ENCODE measurements around the gene PARVB. TPM values are rescaled to one million over a fixed set of nuclear protein-coding genes. Genes with fewer than 3 reads are reported as not detected.

Gene PARVB
- total RNA-seq = 183 TPM
- long read RNA-seq, full-length matches to known transcripts = 73 of 124 reads
- long read RNA-seq, partial matches to known transcripts = 6 of 124 reads
- long read RNA-seq, other reads (novel, unspliced or antisense) = 45 of 124 reads

- DNase-seq (peak; percentile 71), ATAC-seq (peak; percentile 20)
- intact Hi-C loops (cut with micrococcal nuclease) = no loop called here
Observed at GRCh38 chr22:44024288-44024921, at the start of gene PARVB. Gene PARVB, plus strand, starts transcription at chr22:44024302. Its CDS starts 38 bp downstream, at chr22:44024340.

- intact Hi-C loops (cut with micrococcal nuclease) = no loop called here
- ATAC-seq = no peak
- no peak for DNase-seq
Observed at GRCh38 chr22:43975041-43975440, 49.1 kb upstream of the PARVB start.

GRCh38 chr22:43976861-43977795, 47.0 kb upstream of the PARVB start:
- ATAC-seq (no peak), DNase-seq (no peak)
- intact Hi-C loops (cut with micrococcal nuclease) = no loop called here

GRCh38 chr22:43978558-43978957, 45.5 kb upstream of the PARVB start:
- DNase-seq (no peak), ATAC-seq (no peak)
- intact Hi-C loops (cut with micrococcal nuclease) = no loop called here

- ATAC-seq (no peak), DNase-seq (no peak)
- intact Hi-C loops (cut with micrococcal nuclease) = no loop called here
Observed at GRCh38 chr22:43980579-43980978, 43.5 kb upstream of the PARVB start.

- no peak for ATAC-seq
- intact Hi-C loops (cut with micrococcal nuclease) = no loop called here
Observed at GRCh38 chr22:43980996-43981395, 43.1 kb upstream of the PARVB start.

GRCh38 chr22:43983808-43984207, 40.3 kb upstream of the PARVB start:
- DNase-seq (no peak), ATAC-seq (no peak)
- intact Hi-C loops (cut with micrococcal nuclease) = no loop called here

More at GRCh38 chr22:43980996-43981395, 43.1 kb upstream of the PARVB start:
- DNase-seq = no peak

GRCh38 chr22:43985532-43985931, 38.6 kb upstream of the PARVB start:
- no peak for DNase-seq
- ATAC-seq = no peak
- intact Hi-C loops (cut with micrococcal nuclease) = no loop called here

GRCh38 chr22:43988116-43988820, 35.8 kb upstream of the PARVB start:
- DNase-seq = no peak
- intact Hi-C loops (cut with micrococcal nuclease) = no loop called here
- no peak for ATAC-seq

- DNase-seq (no peak), ATAC-seq (no peak)
Observed at GRCh38 chr22:43988960-43989359, 35.1 kb upstream of the PARVB start.

GRCh38 chr22:43990044-43990443, 34.1 kb upstream of the PARVB start:
- DNase-seq (no peak), ATAC-seq (no peak)
- intact Hi-C loops (cut with micrococcal nuclease) = loop anchor here (10.0 kb wide), 1 partner anchor 635 kb away; no protein-coding TSS in a partner anchor

More at GRCh38 chr22:43988960-43989359, 35.1 kb upstream of the PARVB start:
- intact Hi-C loops (cut with micrococcal nuclease) = no loop called here

- intact Hi-C loops (cut with micrococcal nuclease) = loop anchor here (10.0 kb wide), 1 partner anchor 633 kb away; no protein-coding TSS in a partner anchor
- ATAC-seq = no peak
- no peak for DNase-seq
Observed at GRCh38 chr22:43991316-43992020, 32.6 kb upstream of the PARVB start.

- DNase-seq (peak; percentile 46), ATAC-seq (no peak)
- intact Hi-C loops (cut with micrococcal nuclease) = loop anchor here (10.0 kb wide), 1 partner anchor 632 kb away; no protein-coding TSS in a partner anchor
Observed at GRCh38 chr22:43992331-43992821, 31.7 kb upstream of the PARVB start.

- intact Hi-C loops (cut with micrococcal nuclease) = loop anchor here (10.0 kb wide), 1 partner anchor 632 kb away; no protein-coding TSS in a partner anchor
- DNase-seq (peak; percentile 73), ATAC-seq (peak; percentile 71)
Observed at GRCh38 chr22:43993072-43993760, 30.9 kb upstream of the PARVB start.

- no peak for ATAC-seq
- intact Hi-C loops (cut with micrococcal nuclease) = loop anchor here (10.0 kb wide), 1 partner anchor 631 kb away; no protein-coding TSS in a partner anchor
- DNase-seq = no peak
Observed at GRCh38 chr22:43994006-43994405, 30.1 kb upstream of the PARVB start.

GRCh38 chr22:43994416-43994815, 29.7 kb upstream of the PARVB start:
- intact Hi-C loops (cut with micrococcal nuclease) = loop anchor here (10.0 kb wide), 1 partner anchor 630 kb away; no protein-coding TSS in a partner anchor
- DNase-seq = no peak
- ATAC-seq = no peak

- intact Hi-C loops (cut with micrococcal nuclease) = loop anchor here (5.0 to 10.0 kb wide), 2 partner anchors 87 to 630 kb away; no protein-coding TSS in a partner anchor
- DNase-seq (no peak), ATAC-seq (no peak)
Observed at GRCh38 chr22:43995057-43995685, 28.9 kb upstream of the PARVB start.

All from left ventricle myocardium superior (tissue), 1 donor.